Bronchial epithelial cell (primary cell): ENCODE data around the gene DPYSL5. TPM values are rescaled to one million over a fixed set of nuclear protein-coding genes. Genes with fewer than 3 reads are reported as not detected.
A peak's percentile ranks its signal among the peaks of the same experiment; 100 is the strongest.

Experiments used
- DNase-seq: peaks from one replicate; pipeline ENCODE4 v3.0.0-alpha.2; 2010; ENCODE audit warnings: low read depth
- FAIRE-seq: peaks from 2 replicates; lab custom pipeline; 2011; peaks lifted over from hg19 to GRCh38; lab: Jason Lieb, UNC
- H3K27me3 ChIP-seq: 2 replicates; pipeline ENCODE4 v1.5.1; 2011; ENCODE audit warnings: low read length; ENCODE audit not compliant: control insufficient read depth, insufficient read depth
- H3K36me3 ChIP-seq: 2 replicates; pipeline ENCODE4 v1.5.1; 2011; ENCODE audit warnings: low read length; ENCODE audit not compliant: control insufficient read depth, insufficient read depth
- H3K4me3 ChIP-seq: 2 replicates; pipeline ENCODE4 v1.5.1; 2011; ENCODE audit warnings: mild to moderate bottlenecking, low read depth, low read length, control low read depth
- total RNA-seq: library from RNA; depleted of rRNA; stranded (reverse); fragments of >200 nt; gene quantifications from 2 replicates; pipeline ENCODE4 v1.2.1, GENCODE V29; 2014
- TF ChIP-seq, protein P1 (sequence below): IDR thresholded peaks from 2 replicates; pipeline ENCODE4 v1.5.1; 2011; ENCODE audit warnings: mild to moderate bottlenecking, moderate library complexity, low read length, control low read depth, inconsistent platforms; ENCODE audit not compliant: insufficient read depth, severe bottlenecking

DPYSL5 gene
- total RNA-seq, 1 donor from 2014 or later, result not detected

DNA sequence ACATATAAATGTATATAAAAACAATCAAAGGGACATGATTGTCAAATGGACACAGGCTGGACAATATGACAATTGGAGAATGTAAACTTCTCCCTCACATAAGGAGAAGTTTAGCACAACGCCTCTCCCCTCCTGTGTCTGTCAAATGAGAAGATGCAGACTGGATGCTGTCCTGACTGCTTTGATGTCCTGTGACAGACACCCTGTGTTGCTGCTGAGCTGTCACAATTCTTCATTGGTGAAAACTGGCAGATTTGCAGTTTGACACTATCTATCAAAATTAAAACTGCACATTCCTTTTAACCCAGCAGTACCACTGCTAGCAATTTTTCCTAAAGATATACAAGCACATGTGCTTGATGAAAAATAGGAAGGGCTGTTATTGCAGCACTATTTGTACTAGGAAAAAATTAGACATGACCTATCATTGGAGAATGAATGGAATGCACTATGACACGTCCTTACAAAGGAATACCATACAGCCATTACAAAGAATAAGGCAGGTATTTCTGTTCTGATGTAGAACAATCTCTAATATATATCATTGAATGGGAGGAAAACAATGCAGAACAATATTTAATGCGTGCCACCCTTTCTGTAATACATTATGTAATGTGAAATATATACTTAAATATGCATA lies 12.4 kb downstream of the DPYSL5 start:
- Histone ChIP-seq H3K4me3 (no peak overlapping the region), H3K27me3 (no peaks in the 10 kb centered on the region), H3K36me3 (no peaks in the 10 kb centered on the region)
- DNase-seq (peak; percentile 33), FAIRE-seq (no peak)
- TF ChIP-seq, protein P1, sequence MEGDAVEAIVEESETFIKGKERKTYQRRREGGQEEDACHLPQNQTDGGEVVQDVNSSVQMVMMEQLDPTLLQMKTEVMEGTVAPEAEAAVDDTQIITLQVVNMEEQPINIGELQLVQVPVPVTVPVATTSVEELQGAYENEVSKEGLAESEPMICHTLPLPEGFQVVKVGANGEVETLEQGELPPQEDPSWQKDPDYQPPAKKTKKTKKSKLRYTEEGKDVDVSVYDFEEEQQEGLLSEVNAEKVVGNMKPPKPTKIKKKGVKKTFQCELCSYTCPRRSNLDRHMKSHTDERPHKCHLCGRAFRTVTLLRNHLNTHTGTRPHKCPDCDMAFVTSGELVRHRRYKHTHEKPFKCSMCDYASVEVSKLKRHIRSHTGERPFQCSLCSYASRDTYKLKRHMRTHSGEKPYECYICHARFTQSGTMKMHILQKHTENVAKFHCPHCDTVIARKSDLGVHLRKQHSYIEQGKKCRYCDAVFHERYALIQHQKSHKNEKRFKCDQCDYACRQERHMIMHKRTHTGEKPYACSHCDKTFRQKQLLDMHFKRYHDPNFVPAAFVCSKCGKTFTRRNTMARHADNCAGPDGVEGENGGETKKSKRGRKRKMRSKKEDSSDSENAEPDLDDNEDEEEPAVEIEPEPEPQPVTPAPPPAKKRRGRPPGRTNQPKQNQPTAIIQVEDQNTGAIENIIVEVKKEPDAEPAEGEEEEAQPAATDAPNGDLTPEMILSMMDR, result no peak

DNA sequence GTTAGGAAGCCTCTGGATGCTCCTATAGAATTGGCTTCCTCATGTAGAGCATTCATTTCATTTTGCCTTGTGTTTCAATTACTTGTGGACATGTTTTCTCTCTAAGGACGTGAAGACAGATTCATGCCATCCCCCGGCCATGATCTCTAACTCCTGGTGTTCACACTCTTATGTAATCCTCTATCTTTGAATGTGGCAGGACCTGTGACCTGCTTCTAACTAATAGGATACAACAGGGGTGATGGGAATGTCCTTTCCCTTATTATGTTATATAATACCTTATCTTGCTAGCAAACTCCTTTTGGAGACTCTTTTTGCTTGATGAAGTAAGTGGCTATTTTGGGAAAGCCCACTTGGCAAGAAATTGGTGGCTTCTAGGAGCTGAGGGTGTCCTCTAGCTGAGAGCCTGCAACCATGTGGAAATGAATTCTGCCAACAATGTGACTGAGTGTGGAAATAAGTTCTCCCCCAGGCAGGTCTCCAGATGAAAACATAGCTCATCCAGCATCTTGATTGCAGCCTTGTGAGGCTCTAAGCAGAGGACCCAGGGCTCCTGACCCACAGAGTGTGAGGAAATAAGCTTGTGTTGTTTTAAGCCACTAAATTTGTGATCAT lies 13.8 kb downstream of the DPYSL5 start:
- Histone ChIP-seq H3K36me3 (no peaks in the 10 kb centered on the region), H3K27me3 (no peaks in the 10 kb centered on the region), H3K4me3 (no peak overlapping the region)
- no peak for FAIRE-seq
- no peak for DNase-seq
- TF ChIP-seq, protein P1, result no peak

DNA sequence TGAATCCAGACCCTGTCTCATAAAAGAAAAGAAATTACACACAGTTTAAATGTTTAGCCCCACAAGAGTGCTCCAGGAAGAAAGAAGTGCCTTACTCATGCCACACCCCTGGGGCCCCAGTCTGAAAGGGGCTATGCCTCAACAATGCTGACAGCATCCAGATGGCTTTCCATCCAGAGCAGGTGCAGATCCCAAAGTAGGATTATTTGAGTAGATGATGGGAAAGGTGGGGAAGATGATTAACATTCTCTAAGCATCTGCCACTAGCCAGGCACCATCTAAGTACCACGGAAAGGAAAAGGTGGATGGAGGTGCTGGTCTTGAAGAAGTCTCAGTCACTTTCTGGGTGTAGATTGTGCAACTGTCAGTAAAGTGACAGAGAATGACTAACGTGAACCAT lies 16.3 kb downstream of the DPYSL5 start:
- TF ChIP-seq, protein P1, result no peak
- Histone ChIP-seq H3K27me3 (no peaks in the 10 kb centered on the region), H3K4me3 (no peak overlapping the region), H3K36me3 (no peaks in the 10 kb centered on the region)
- no peak for FAIRE-seq
- no peak for DNase-seq

- TF ChIP-seq, protein P1, result no peak
- H3K36me3 ChIP-seq, result no peaks in the 10 kb centered on the region
- DNase-seq, result no peak
- H3K27me3 ChIP-seq, result no peaks in the 10 kb centered on the region
- FAIRE-seq, result no peak
- no peak overlapping the region for H3K4me3 ChIP-seq
Measured at GRCh38 chr2:26864646-26865045, 16.7 kb downstream of the DPYSL5 start.

- Histone ChIP-seq H3K4me3 (no peak overlapping the region), H3K36me3 (no peaks in the 10 kb centered on the region), H3K27me3 (peaks cover 5% of the 10 kb centered on the region)
- TF ChIP-seq, protein P1, result no peak
- DNase-seq, result no peak
- FAIRE-seq, result no peak
Measured at GRCh38 chr2:26870585-26871095, 22.7 kb downstream of the DPYSL5 start.
